Measurements from ENCODE around the gene SIX3. TPM values are rescaled to one million over a fixed set of nuclear protein-coding genes. Genes with fewer than 3 reads are reported as not detected.

Gene SIX3
- total RNA-seq, 1 donor = not detected

DNA sequence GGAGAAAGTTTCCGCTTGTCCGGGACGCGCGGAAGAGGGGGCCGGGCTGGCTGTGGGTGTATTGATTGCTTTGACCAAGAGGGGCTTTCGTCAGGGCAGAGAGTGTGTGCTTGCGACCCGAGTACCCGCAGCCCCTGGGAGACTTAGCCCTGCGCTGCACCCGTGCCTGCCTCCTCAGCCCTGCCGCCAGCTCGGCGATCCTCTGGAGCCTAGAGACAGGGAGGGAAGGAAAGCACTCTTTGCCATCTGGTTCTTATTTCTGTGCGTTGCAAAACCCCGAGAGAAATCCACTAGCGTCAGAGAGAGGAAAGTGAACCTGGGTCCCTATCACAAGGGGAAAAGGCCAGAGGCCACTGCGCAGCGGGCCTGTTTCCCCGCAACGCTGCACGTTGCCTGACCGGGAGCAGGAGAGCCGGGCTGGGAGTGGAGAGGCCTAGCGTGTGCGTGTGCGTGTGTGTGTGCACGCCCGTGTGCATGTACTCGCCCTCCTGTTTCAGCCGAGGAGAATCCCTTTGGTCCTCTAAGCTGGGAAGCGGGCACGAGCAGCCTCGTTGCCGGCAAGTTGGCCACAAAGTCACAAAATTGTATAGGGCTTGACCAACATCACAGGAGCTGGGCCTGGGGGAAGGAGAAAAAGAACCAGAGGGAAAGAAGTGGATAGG, 1.7 kb downstream of the SIX3 start:
- Histone ChIP-seq H3K27me3 (ENCODE audit: insufficient read depth, low read length) (peaks cover 93% of the 10 kb centered on the region), H4K20me1 (ENCODE audit: insufficient read depth, low read length) (no peaks in the 10 kb centered on the region)
- TF ChIP-seq, protein P1, sequence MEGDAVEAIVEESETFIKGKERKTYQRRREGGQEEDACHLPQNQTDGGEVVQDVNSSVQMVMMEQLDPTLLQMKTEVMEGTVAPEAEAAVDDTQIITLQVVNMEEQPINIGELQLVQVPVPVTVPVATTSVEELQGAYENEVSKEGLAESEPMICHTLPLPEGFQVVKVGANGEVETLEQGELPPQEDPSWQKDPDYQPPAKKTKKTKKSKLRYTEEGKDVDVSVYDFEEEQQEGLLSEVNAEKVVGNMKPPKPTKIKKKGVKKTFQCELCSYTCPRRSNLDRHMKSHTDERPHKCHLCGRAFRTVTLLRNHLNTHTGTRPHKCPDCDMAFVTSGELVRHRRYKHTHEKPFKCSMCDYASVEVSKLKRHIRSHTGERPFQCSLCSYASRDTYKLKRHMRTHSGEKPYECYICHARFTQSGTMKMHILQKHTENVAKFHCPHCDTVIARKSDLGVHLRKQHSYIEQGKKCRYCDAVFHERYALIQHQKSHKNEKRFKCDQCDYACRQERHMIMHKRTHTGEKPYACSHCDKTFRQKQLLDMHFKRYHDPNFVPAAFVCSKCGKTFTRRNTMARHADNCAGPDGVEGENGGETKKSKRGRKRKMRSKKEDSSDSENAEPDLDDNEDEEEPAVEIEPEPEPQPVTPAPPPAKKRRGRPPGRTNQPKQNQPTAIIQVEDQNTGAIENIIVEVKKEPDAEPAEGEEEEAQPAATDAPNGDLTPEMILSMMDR (IDR thresholded peaks at IDR 0.05; ENCODE audit: extremely low read depth, low read depth, low read length) = no peak

DNA sequence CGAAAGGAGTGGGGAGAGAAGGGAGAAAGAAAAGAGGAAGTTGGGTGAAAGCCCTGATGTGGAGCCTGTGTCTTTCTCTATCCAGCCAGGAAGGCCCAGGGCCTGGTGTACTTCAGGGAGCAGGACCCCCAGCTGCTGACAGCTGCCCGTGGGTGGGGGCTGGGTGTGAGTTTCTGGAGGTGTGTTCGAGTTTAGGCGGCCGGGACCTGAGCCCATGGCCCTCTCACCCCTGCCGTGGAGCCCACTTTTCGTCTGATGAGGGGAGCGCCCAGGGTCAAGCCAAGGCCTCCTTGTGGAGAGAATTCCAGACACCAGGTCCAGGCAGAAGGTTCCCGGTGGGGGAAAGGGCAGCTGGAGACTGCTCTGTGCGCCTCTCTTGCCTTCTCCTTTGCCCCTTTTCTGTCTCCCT, 2.2 kb downstream of the SIX3 start:
- peak; percentile 89 for DNase-seq (ENCODE audit: insufficient read length, low spot score, missing footprints)
- H3K9me3 ChIP-seq (ENCODE audit: low read depth, low read length) = no peaks in the 10 kb centered on the region
- H2AFZ ChIP-seq (ENCODE audit: low read length) = no peak overlapping the region
- no peak overlapping the region for H3K4me2 ChIP-seq (ENCODE audit: insufficient read depth, low read length)
- peaks cover 2% of the 10 kb centered on the region for H3K4me1 ChIP-seq (ENCODE audit: insufficient read depth, low read length)
- no peaks in the 10 kb centered on the region for H3K79me2 ChIP-seq (ENCODE audit: insufficient read depth, low read length)
- TF ChIP-seq, protein P1 (IDR thresholded peaks at IDR 0.05; ENCODE audit: extremely low read depth, low read depth, low read length) = no peak
- no peak overlapping the region for H3K27ac ChIP-seq (ENCODE audit: low read depth, low read length)
- H3K36me3 ChIP-seq (ENCODE audit: insufficient read depth, low read length) = no peaks in the 10 kb centered on the region
- peaks cover 88% of the 10 kb centered on the region for H3K27me3 ChIP-seq (ENCODE audit: insufficient read depth, low read length)
- no peaks in the 10 kb centered on the region for H4K20me1 ChIP-seq (ENCODE audit: insufficient read depth, low read length)
- H3K4me3 ChIP-seq (ENCODE audit: insufficient read depth, low read length) = no peak overlapping the region

More for the DNA sequence above, 1.7 kb downstream of the SIX3 start:
- peak; percentile 68 for DNase-seq (ENCODE audit: insufficient read length, low spot score, missing footprints)
- no peak overlapping the region for H3K4me2 ChIP-seq (ENCODE audit: insufficient read depth, low read length)
- no peak overlapping the region for H3K27ac ChIP-seq (ENCODE audit: low read depth, low read length)
- no peaks in the 10 kb centered on the region for H3K79me2 ChIP-seq (ENCODE audit: insufficient read depth, low read length)
- H3K36me3 ChIP-seq (ENCODE audit: insufficient read depth, low read length) = no peaks in the 10 kb centered on the region
- H3K4me1 ChIP-seq (ENCODE audit: insufficient read depth, low read length) = peaks cover 2% of the 10 kb centered on the region
- H3K4me3 ChIP-seq (ENCODE audit: insufficient read depth, low read length) = no peak overlapping the region
- H3K9me3 ChIP-seq (ENCODE audit: low read depth, low read length) = no peaks in the 10 kb centered on the region
- H2AFZ ChIP-seq (ENCODE audit: low read length) = no peak overlapping the region

DNA sequence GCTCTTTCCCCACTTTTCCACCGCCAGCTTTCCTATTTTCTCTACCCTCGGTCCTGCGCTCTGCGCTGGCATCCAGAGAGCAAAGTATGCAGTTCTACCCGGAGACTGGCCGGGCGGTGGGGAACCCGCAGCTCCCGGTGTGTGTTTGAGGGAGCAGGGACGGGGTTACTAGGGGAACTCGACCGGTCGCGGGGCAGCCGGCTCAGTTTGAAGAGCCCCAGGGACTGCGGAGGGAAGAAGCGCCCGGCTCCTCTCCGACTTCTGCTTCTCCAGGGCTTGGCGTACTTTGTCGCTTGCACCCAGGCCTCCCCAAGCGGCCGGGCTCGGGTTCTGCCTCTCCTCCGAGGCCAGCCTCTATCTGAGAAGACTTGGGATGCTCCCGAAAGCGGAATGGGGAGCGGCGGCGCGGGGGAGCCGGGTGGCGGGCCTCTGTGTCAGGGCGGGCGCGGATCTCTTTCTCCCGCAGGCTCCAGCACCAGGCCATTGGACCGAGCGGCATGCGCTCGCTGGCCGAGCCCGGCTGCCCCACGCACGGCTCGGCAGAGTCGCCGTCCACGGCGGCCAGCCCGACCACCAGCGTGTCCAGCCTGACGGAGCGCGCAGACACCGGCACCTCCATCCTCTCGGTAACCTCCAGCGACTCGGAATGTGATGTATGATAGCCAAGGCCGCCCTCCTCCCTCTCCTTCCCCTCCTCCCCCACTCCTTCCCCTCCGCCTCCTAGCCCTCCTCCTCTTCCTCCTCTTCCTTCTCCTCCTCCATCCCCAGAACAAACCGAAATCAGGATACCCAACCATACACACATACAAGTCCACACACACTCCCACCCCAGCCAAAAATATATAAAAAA, 2.8 kb downstream of the SIX3 start:
- peak overlapping the region; percentile 39 for H3K4me2 ChIP-seq (ENCODE audit: insufficient read depth, low read length)
- H3K9me3 ChIP-seq (ENCODE audit: low read depth, low read length) = no peaks in the 10 kb centered on the region
- H3K27ac ChIP-seq (ENCODE audit: low read depth, low read length) = no peak overlapping the region
- peaks cover 2% of the 10 kb centered on the region for H3K4me1 ChIP-seq (ENCODE audit: insufficient read depth, low read length)
- H3K79me2 ChIP-seq (ENCODE audit: insufficient read depth, low read length) = no peaks in the 10 kb centered on the region
- DNase-seq (ENCODE audit: insufficient read length, low spot score, missing footprints) = peak; percentile 81
- H2AFZ ChIP-seq (ENCODE audit: low read length) = no peak overlapping the region
- H4K20me1 ChIP-seq (ENCODE audit: insufficient read depth, low read length) = no peaks in the 10 kb centered on the region
- H3K27me3 ChIP-seq (ENCODE audit: insufficient read depth, low read length) = peaks cover 86% of the 10 kb centered on the region
- H3K36me3 ChIP-seq (ENCODE audit: insufficient read depth, low read length) = no peaks in the 10 kb centered on the region
- TF ChIP-seq, protein P1 (IDR thresholded peaks at IDR 0.05; ENCODE audit: extremely low read depth, low read depth, low read length) = no peak
- H3K4me3 ChIP-seq (ENCODE audit: insufficient read depth, low read length) = peak overlapping the region; percentile 22
